Measurements from ENCODE around the gene PPP1R15A.
"Not testable (repeated sequence)": the region's sequence is repeated elsewhere in the genome, so short reads cannot be mapped to it uniquely, and the experiment has no call there.

The PPP1R15A gene

DNA sequence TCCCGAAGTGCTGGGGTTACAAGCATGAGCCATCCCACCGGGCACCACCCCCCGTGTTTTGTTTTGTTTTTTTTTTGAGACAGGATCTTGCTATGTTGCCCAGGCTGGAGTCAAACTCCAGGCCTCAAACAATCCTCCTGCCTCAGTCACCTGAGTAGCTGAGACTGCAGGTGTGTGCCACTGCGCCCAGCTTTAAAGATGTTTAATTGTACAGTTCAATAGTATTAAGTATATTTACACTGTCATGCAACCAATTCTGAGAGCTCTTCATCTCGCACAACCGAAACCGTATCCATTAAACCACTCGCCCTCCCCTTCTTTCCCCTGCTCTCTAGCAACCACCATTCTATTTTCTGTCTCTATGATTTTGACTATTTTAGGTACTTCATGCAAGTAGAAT lies 43.5 kb downstream of the PPP1R15A start:
- DNase-seq = no peak

GRCh38 chr19:48918071-48918470 lies 45.9 kb downstream of the PPP1R15A start:
- no peak for DNase-seq

DNA sequence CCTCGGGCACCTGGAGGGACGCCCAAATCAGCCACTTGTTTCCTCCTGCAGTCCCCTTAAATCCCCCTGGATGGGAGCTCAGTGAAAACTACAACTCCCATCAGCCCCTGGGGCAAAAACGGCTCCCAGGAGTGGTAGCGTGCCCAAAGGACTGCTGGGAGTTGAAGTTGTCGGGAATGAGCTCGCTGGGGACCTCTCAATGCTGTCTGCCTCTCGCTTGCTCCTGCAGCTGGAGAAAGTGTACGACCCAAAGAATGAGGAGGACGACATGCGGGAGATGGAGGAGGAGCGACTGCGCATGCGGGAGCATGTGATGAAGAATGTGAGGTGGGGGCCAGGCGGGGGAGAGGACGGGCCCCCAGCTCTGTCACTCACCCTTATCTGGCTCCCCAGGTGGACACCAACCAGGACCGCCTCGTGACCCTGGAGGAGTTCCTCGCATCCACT lies 46.6 kb downstream of the PPP1R15A start:
- peak; percentile 34 for DNase-seq

- DNase-seq = not testable (repeated sequence)
These were observed 47.0 kb downstream of the PPP1R15A start for GRCh38 chr19:48919271-48919670.

DNA sequence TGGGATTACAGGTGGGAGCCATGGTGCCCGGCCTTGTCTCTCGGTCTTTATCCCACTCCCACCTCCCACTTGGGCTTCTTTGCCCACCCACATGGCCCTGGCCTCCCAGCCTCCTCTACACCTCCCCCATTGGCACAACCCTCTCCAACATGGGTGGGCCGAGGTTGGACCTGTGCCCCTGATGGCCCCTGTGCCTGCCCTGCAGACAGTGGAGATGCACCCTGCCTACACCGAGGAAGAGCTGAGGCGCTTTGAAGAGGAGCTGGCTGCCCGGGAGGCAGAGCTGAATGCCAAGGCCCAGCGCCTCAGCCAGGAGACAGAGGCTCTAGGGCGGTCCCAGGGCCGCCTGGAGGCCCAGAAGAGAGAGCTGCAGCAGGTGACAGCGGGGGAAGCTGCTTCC lies 48.7 kb downstream of the PPP1R15A start:
- DNase-seq = no peak

GRCh38 chr19:48921721-48922500 lies 49.7 kb downstream of the PPP1R15A start:
- no peak for DNase-seq

- DNase-seq = no peak
These were observed 50.6 kb downstream of the PPP1R15A start for GRCh38 chr19:48922548-48923490.

DNA sequence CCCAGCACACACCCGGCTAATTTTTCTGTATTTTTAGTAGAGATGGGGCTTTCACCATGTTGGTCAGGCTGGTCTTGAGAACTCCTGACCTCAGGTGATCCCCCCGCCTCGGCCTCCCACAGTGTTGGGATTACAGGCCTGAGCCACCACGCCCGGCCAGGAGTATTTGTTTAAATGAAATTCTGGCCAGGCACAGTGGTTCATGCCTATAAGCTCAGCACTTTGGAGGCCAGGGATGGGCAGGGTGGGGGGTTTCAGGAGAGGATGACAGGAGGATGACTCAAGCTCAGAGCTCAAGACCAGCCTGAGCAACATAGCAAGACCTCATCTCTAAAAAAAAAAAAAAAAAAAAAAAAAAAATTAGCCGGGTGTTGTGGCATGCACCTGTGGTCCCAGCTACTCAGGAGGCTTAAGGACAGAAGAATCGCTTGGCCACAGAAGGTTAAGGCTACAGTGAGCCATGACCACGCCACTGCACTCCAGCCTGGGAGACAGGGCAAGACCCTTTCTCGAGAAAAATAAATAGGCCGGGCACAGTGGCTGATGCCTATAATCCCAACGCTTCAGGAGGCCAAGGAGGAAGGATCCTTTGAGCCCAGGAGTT lies 53.1 kb downstream of the PPP1R15A start:
- peak; percentile 91 for DNase-seq

Data from EL (cell line).